GM23338 (cell line): ENCODE data around the gene DCAF5. TPM values are rescaled to one million over a fixed set of nuclear protein-coding genes. Genes with fewer than 3 reads are reported as not detected.

ENCODE experiments used
- ATAC-seq: fragments of 200-7000 bp; cut with Tn5 transposase; 3 replicates; pipeline ENCODE4 v1.9.1; 2020
- DNase-seq: peaks from one replicate; pipeline ENCODE4 v3.0.0-alpha.2; 2015; ENCODE audit warnings: low spot score
- H2AFZ ChIP-seq: fragments of 200-600 bp; sonication (generic); 2 replicates; pipeline ENCODE4 v1.8.0; 2016; ENCODE audit warnings: antibody characterized with exemption, mild to moderate bottlenecking, moderate library complexity
- H3F3A ChIP-seq: fragments of 200-600 bp; sonication (generic); replicated peaks from 2 replicates; pipeline ENCODE4 v1.8.0; 2017; ENCODE audit warnings: antibody characterized with exemption, mixed run types, low read depth
- H3K27ac ChIP-seq: fragments of 200-600 bp; sonication (generic); 2 replicates; pipeline ENCODE4 v1.6.1; 2016; ENCODE audit warnings: low read depth
- H3K27me3 ChIP-seq: fragments of 200-600 bp; sonication (generic); 2 replicates; pipeline ENCODE4 v1.8.0; 2016; ENCODE audit warnings: mild to moderate bottlenecking, mixed run types, moderate library complexity; ENCODE audit not compliant: insufficient read depth
- H3K36me3 ChIP-seq: fragments of 200-600 bp; sonication (generic); 2 replicates; pipeline ENCODE4 v1.8.0; 2016; ENCODE audit warnings: mild to moderate bottlenecking; ENCODE audit not compliant: insufficient read depth
- H3K4me1 ChIP-seq: fragments of 200-600 bp; sonication (generic); 2 replicates; pipeline ENCODE4 v1.8.0; 2016; ENCODE audit warnings: mild to moderate bottlenecking, moderate library complexity; ENCODE audit not compliant: insufficient read depth
- H3K4me2 ChIP-seq: fragments of 200-600 bp; sonication (generic); 2 replicates; pipeline ENCODE4 v1.7.1; 2017; ENCODE audit warnings: mixed run types
- H3K4me3 ChIP-seq: fragments of 200-600 bp; sonication (generic); 2 replicates; pipeline ENCODE4 v1.6.1; 2016; ENCODE audit warnings: mixed run types
- H3K79me2 ChIP-seq: fragments of 200-600 bp; sonication (generic); replicated peaks from 2 replicates; pipeline ENCODE4 v1.8.0; 2017; ENCODE audit warnings: mild to moderate bottlenecking; ENCODE audit not compliant: insufficient read depth
- H3K9me2 ChIP-seq: fragments of 200-600 bp; sonication (generic); 2 replicates; pipeline ENCODE4 v1.8.0; 2017; ENCODE audit not compliant: insufficient read depth
- H4K20me1 ChIP-seq: fragments of 200-600 bp; sonication (generic); replicated peaks from 2 replicates; pipeline ENCODE4 v1.8.0; 2017; ENCODE audit warnings: mild to moderate bottlenecking; ENCODE audit not compliant: insufficient read depth
- H3K27ac Mint-ChIP-seq: 2 replicates; pipeline ENCODE4 v1.8.0; 2020; ENCODE audit warnings: inconsistent platforms, mild to moderate bottlenecking, moderate library complexity, mixed read lengths
- H3K27me3 Mint-ChIP-seq: 3 replicates; pipeline ENCODE4 v1.8.0; 2022; ENCODE audit warnings: low read depth, mild to moderate bottlenecking, moderate library complexity, mixed read lengths, inconsistent platforms; ENCODE audit not compliant: insufficient read depth, poor library complexity
- H3K36me3 Mint-ChIP-seq: 3 replicates; pipeline ENCODE4 v1.8.0; 2021; ENCODE audit warnings: low read depth, mild to moderate bottlenecking, inconsistent platforms, moderate library complexity, mixed read lengths
- H3K4me1 Mint-ChIP-seq: 3 replicates; pipeline ENCODE4 v1.8.0; 2020; ENCODE audit warnings: mild to moderate bottlenecking, inconsistent platforms, mixed read lengths
- H3K4me3 Mint-ChIP-seq: 3 replicates; pipeline ENCODE4 v1.8.0; 2021; ENCODE audit warnings: moderate library complexity, mild to moderate bottlenecking, inconsistent platforms, mixed read lengths
- H3K9me3 Mint-ChIP-seq: 3 replicates; pipeline ENCODE4 v1.8.0; 2020; ENCODE audit warnings: moderate library complexity, mild to moderate bottlenecking, inconsistent platforms, mixed read lengths
- CREB1 ChIP-seq: fragments of 250-450 bp; sonication (Bioruptor Pico); IDR thresholded peaks from 2 replicates; pipeline ENCODE4 v1.5.0; 2020; ENCODE audit warnings: low read depth, mild to moderate bottlenecking, moderate library complexity
- CTCF ChIP-seq, 2 experiments: fragments of 200-600 bp in 1 of 2; sonication (generic) in 1 of 2; conservative IDR thresholded peaks; 2 replicates each; pipeline versions ENCODE4 v1.5.1 to v1.6.1; 2016 to 2017; ENCODE audit warnings: antibody characterized with exemption in 2 of 2, low read depth in 2 of 2, mild to moderate bottlenecking in 2 of 2, moderate library complexity in 1 of 2
- EZH2 ChIP-seq: fragments of 200-600 bp; sonication (generic); IDR thresholded peaks from one replicate; pipeline ENCODE4 v1.8.0; 2017; ENCODE audit warnings: antibody characterized with exemption, mild to moderate bottlenecking, low read depth; ENCODE audit not compliant: unreplicated experiment
- EZH2phosphoT487 ChIP-seq: fragments of 200-600 bp; sonication (generic); IDR thresholded peaks from one replicate; pipeline ENCODE4 v1.8.1; 2018; ENCODE audit warnings: antibody characterized with exemption; ENCODE audit not compliant: unreplicated experiment
- JUNB ChIP-seq: IDR thresholded peaks from one replicate; pipeline ENCODE4 v1.6.1; 2016; ENCODE audit warnings: antibody characterized with exemption; ENCODE audit not compliant: unreplicated experiment
- NANOG ChIP-seq: IDR thresholded peaks from 2 replicates; pipeline ENCODE4 v1.6.1; 2016; ENCODE audit warnings: antibody characterized with exemption, borderline replicate concordance
- POLR2AphosphoS5 ChIP-seq: IDR thresholded peaks from 2 replicates; pipeline ENCODE4 v1.6.1; 2016; ENCODE audit warnings: antibody characterized with exemption, low read depth
- STAT1 ChIP-seq: IDR thresholded peaks from one replicate; pipeline ENCODE4 v1.6.1; 2016; ENCODE audit warnings: antibody characterized with exemption; ENCODE audit not compliant: unreplicated experiment
- ZNF114 ChIP-seq: fragments of 250-450 bp; sonication (Bioruptor Pico); IDR thresholded peaks from 2 replicates; pipeline ENCODE4 v1.5.0; 2020; ENCODE audit warnings: mild to moderate bottlenecking, moderate library complexity
- ZNF331 ChIP-seq: fragments of 250-450 bp; sonication (Bioruptor Pico); IDR thresholded peaks from 2 replicates; pipeline ENCODE4 v1.5.0; 2020; ENCODE audit warnings: low read depth, mild to moderate bottlenecking, moderate library complexity
- ZNF462 ChIP-seq: fragments of 250-450 bp; sonication (Bioruptor Pico); IDR thresholded peaks from 2 replicates; pipeline ENCODE4 v1.5.0; 2020; ENCODE audit warnings: mild to moderate bottlenecking, moderate library complexity
- polyA plus RNA-seq: library from polyadenylated mRNA; unstranded; fragments of >200 nt; fragmentation: Nextera tagmentation; extraction: Ambion mirVana; gene quantifications from 2 replicates; pipeline ENCODE4 v1.2.1, GENCODE V29; 2016
- total RNA-seq: library from RNA; depleted of rRNA; stranded (reverse); fragments of >200 nt; shearing (Covaris generic); gene quantifications from 2 replicates; pipeline ENCODE4 v1.2.3, GENCODE V29; 2014
- TF ChIP-seq, protein P1 (sequence below): IDR thresholded peaks from 2 replicates; pipeline ENCODE4 v1.6.1; 2016; ENCODE audit warnings: antibody characterized with exemption
- TF ChIP-seq, protein P2 (sequence below): IDR thresholded peaks from one replicate; pipeline ENCODE4 v1.6.1; 2018; ENCODE audit warnings: antibody characterized with exemption; ENCODE audit not compliant: unreplicated experiment

DCAF5 gene
- total and polyA plus RNA-seq, 2 experiments from 2014 or later = 14.0 to 15.2 TPM

DNA sequence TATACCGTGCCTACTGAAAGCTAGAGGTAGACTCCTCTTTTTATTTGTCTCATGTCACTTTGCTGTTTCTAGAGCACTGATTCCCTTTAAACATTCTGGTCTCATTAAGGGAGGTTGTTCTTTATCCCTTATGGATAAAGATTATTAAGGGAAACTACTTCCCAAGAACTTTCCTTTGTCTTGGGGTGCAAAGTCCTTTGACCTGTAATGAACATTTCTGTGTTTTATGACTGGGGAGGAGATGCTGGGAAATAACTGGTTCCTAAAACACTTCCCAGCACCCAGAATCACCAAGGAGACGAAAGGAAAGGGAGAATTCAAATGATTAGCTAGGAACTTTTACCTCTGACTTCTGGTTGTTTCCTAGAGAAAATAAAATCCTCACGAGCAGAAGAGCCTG, 110.6 kb downstream of the DCAF5 start:
- Histone ChIP-seq H3K27me3 (no peaks in the 10 kb centered on the region), H3F3A (0 out of 2 replicates have a peak, but pooled peaks cover 3% of the 10 kb centered on the region), H3K27ac (no peak overlapping the region), H3K4me3 (no peak overlapping the region), H2AFZ (no peak overlapping the region), H4K20me1 (no peaks in the 10 kb centered on the region), H3K4me2 (no peak overlapping the region), H3K4me1 (peaks cover 31% of the 10 kb centered on the region), H3K79me2 (no peaks in the 10 kb centered on the region), H3K36me3 (no peaks in the 10 kb centered on the region), H3K9me2 (peaks cover 3% of the 10 kb centered on the region; the same call in 1 of the 2 replicates)
- Mint-ChIP-seq H3K4me3 (no peak overlapping the region), H3K36me3 (no peaks in the 10 kb centered on the region), H3K9me3 (no peaks in the 10 kb centered on the region), H3K27ac (no peak overlapping the region), H3K27me3 (peaks cover 17% of the 10 kb centered on the region), H3K4me1 (peaks cover 53% of the 10 kb centered on the region)
- ATAC-seq = no peak
- DNase-seq = no peak
- no peak for TF ChIP-seq EZH2phosphoT487
- TF ChIP-seq CTCF (conservative IDR thresholded peaks at IDR 0.05; ENCODE audit: low read depth in 2 of 2) = no peak
- TF ChIP-seq NANOG = no peak
- TF ChIP-seq STAT1 = no peak
- TF ChIP-seq ZNF114 (CRISPR knock-in tag) = no peak
- TF ChIP-seq ZNF331 = no peak
- TF ChIP-seq, protein P1, sequence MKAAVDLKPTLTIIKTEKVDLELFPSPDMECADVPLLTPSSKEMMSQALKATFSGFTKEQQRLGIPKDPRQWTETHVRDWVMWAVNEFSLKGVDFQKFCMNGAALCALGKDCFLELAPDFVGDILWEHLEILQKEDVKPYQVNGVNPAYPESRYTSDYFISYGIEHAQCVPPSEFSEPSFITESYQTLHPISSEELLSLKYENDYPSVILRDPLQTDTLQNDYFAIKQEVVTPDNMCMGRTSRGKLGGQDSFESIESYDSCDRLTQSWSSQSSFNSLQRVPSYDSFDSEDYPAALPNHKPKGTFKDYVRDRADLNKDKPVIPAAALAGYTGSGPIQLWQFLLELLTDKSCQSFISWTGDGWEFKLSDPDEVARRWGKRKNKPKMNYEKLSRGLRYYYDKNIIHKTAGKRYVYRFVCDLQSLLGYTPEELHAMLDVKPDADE = no peak
- TF ChIP-seq, protein P2, sequence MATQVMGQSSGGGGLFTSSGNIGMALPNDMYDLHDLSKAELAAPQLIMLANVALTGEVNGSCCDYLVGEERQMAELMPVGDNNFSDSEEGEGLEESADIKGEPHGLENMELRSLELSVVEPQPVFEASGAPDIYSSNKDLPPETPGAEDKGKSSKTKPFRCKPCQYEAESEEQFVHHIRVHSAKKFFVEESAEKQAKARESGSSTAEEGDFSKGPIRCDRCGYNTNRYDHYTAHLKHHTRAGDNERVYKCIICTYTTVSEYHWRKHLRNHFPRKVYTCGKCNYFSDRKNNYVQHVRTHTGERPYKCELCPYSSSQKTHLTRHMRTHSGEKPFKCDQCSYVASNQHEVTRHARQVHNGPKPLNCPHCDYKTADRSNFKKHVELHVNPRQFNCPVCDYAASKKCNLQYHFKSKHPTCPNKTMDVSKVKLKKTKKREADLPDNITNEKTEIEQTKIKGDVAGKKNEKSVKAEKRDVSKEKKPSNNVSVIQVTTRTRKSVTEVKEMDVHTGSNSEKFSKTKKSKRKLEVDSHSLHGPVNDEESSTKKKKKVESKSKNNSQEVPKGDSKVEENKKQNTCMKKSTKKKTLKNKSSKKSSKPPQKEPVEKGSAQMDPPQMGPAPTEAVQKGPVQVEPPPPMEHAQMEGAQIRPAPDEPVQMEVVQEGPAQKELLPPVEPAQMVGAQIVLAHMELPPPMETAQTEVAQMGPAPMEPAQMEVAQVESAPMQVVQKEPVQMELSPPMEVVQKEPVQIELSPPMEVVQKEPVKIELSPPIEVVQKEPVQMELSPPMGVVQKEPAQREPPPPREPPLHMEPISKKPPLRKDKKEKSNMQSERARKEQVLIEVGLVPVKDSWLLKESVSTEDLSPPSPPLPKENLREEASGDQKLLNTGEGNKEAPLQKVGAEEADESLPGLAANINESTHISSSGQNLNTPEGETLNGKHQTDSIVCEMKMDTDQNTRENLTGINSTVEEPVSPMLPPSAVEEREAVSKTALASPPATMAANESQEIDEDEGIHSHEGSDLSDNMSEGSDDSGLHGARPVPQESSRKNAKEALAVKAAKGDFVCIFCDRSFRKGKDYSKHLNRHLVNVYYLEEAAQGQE = no peak
- TF ChIP-seq ZNF462 (CRISPR knock-in tag) = no peak
- TF ChIP-seq JUNB = no peak
- no peak for TF ChIP-seq CREB1
- TF ChIP-seq POLR2AphosphoS5 = no peak
- TF ChIP-seq EZH2 = no peak
